IMR-90 (cell line): ENCODE data around the gene PADI1. TPM values are rescaled to one million over a fixed set of nuclear protein-coding genes. Genes with fewer than 3 reads are reported as not detected.

Experiments used
- ATAC-seq: fragments of 200-7000 bp; cut with Tn5 transposase; 2 replicates; pipeline ENCODE4 v1.9.1; 2020; ENCODE audit warnings: low read depth, mild to moderate bottlenecking, moderate library complexity
- BruUV-seq: library from RNA; stranded (reverse); fragments of 400-500 nt; replicated peaks from 2 replicates; lab custom pipeline; 2021; lab: Mats Ljungman, UMichigan
- CTCF ChIA-PET: fragments of 300-600 bp; formaldehyde crosslinking; extraction: SDS; loops from one replicate; lab custom pipeline; 2021; ENCODE audit warnings: antibody characterized with exemption; lab: Yijun Ruan, JAX
- POLR2A ChIA-PET: fragments of 300-600 bp; sonication (Branson Sonifier 250); formaldehyde crosslinking; loops from one replicate; lab custom pipeline; 2022; ENCODE audit warnings: antibody characterized with exemption; ENCODE audit not compliant: unreplicated experiment; lab: Charles Lee
- DNase-seq: peaks from one replicate; pipeline ENCODE4 v3.0.0; 2013
- H2AFZ ChIP-seq: replicated peaks from 2 replicates; pipeline ENCODE3; 2013; ENCODE audit warnings: low read length, mild to moderate bottlenecking; ENCODE audit not compliant: poor library complexity
- H2AK5ac ChIP-seq: 2 replicates; pipeline ENCODE4 v1.6.1; 2013; ENCODE audit warnings: low read depth, low read length, inconsistent platforms
- H2AK9ac ChIP-seq: replicated peaks from 2 replicates; pipeline ENCODE3; 2013; ENCODE audit warnings: mild to moderate bottlenecking, low read depth, low read length, moderate library complexity; ENCODE audit not compliant: poor library complexity
- H2BK120ac ChIP-seq: 2 replicates; pipeline ENCODE4 v1.6.1; 2013; ENCODE audit warnings: low read depth, low read length, inconsistent platforms
- H2BK15ac ChIP-seq: 3 replicates; pipeline ENCODE4 v1.6.1; 2013; ENCODE audit warnings: low read depth, low read length, inconsistent platforms
- H2BK20ac ChIP-seq: 2 replicates; pipeline ENCODE4 v1.6.1; 2013; ENCODE audit warnings: low read depth, mild to moderate bottlenecking, inconsistent platforms, low read length, moderate library complexity
- H2BK5ac ChIP-seq: 2 replicates; pipeline ENCODE4 v1.6.1; 2013; ENCODE audit warnings: mild to moderate bottlenecking, low read depth, low read length, inconsistent platforms; ENCODE audit not compliant: poor library complexity, severe bottlenecking
- H3K14ac ChIP-seq: replicated peaks from 2 replicates; pipeline ENCODE4 v1.6.1; 2013; ENCODE audit warnings: low read depth, low read length, inconsistent platforms
- H3K18ac ChIP-seq: 2 replicates; pipeline ENCODE4 v1.6.1; 2013; ENCODE audit warnings: low read depth, low read length, control low read depth
- H3K23ac ChIP-seq: 2 replicates; pipeline ENCODE4 v1.6.1; 2013; ENCODE audit warnings: low read depth, low read length, inconsistent platforms
- H3K27ac ChIP-seq: 2 replicates; pipeline ENCODE4 v1.5.1; 2013; ENCODE audit warnings: mild to moderate bottlenecking, control low read depth, low read length; ENCODE audit not compliant: insufficient read depth
- H3K27me3 ChIP-seq: 2 replicates; pipeline ENCODE4 v1.6.1; 2013; ENCODE audit warnings: low read length; ENCODE audit not compliant: control insufficient read depth, insufficient read depth
- H3K36me3 ChIP-seq: 2 replicates; pipeline ENCODE4 v1.6.1; 2013; ENCODE audit warnings: low read length, mixed read lengths; ENCODE audit not compliant: control insufficient read depth, insufficient read depth
- H3K4ac ChIP-seq: 2 replicates; pipeline ENCODE4 v1.6.1; 2013; ENCODE audit warnings: low read depth, low read length, inconsistent platforms
- H3K4me1 ChIP-seq: 2 replicates; pipeline ENCODE4 v1.6.1; 2013; ENCODE audit warnings: low read length, mixed read lengths; ENCODE audit not compliant: control insufficient read depth, insufficient read depth
- H3K4me2 ChIP-seq: 2 replicates; pipeline ENCODE4 v1.6.1; 2013; ENCODE audit warnings: low read depth, mild to moderate bottlenecking, control low read depth, low read length, moderate library complexity
- H3K4me3 ChIP-seq: 2 replicates; pipeline ENCODE4 v1.5.1; 2013; ENCODE audit warnings: low read depth, mild to moderate bottlenecking, control low read depth, low read length, moderate library complexity; ENCODE audit not compliant: insufficient read depth
- H3K56ac ChIP-seq: 2 replicates; pipeline ENCODE4 v1.6.1; 2013; ENCODE audit warnings: low read length, inconsistent platforms; ENCODE audit not compliant: insufficient read depth; ENCODE audit errors: extremely low read depth
- H3K79me1 ChIP-seq, 2 experiments: 2 replicates each; pipeline ENCODE4 v1.6.1; 2013; ENCODE audit warnings: low read length in 2 of 2, inconsistent platforms in 1 of 2, low read depth in 1 of 2
- H3K9ac ChIP-seq: 2 replicates; pipeline ENCODE4 v1.6.1; 2013; ENCODE audit warnings: low read depth, low read length, control low read depth
- H3K9me1 ChIP-seq: 2 replicates; pipeline ENCODE4 v1.6.1; 2013; ENCODE audit warnings: low read length, inconsistent platforms; ENCODE audit not compliant: insufficient read depth
- H3K9me3 ChIP-seq: 2 replicates; pipeline ENCODE4 v1.6.1; 2013; ENCODE audit warnings: low read length; ENCODE audit not compliant: control insufficient read depth, insufficient read depth
- H4K20me1 ChIP-seq: 2 replicates; pipeline ENCODE4 v1.6.1; 2013; ENCODE audit warnings: low read length, inconsistent platforms; ENCODE audit not compliant: insufficient read depth
- H4K5ac ChIP-seq: 2 replicates; pipeline ENCODE4 v1.6.1; 2013; ENCODE audit warnings: mild to moderate bottlenecking, low read depth, low read length, control low read depth
- H4K8ac ChIP-seq, 2 experiments: 2 replicates each; pipeline ENCODE4 v1.6.1; 2013; ENCODE audit warnings: low read depth in 2 of 2, low read length in 2 of 2, control low read depth in 1 of 2, inconsistent platforms in 1 of 2
- H4K91ac ChIP-seq: 2 replicates; pipeline ENCODE4 v1.6.1; 2013; ENCODE audit warnings: low read depth, low read length, inconsistent platforms; ENCODE audit not compliant: insufficient read depth
- BHLHE40 ChIP-seq: fragments of 150-350 bp; IDR thresholded peaks from 2 replicates; pipeline ENCODE4 v1.6.1; 2016; ENCODE audit warnings: mild to moderate bottlenecking, low read depth, low read length
- CHD1 ChIP-seq: IDR thresholded peaks from 2 replicates; pipeline ENCODE4 v1.6.1; 2012; ENCODE audit warnings: low read depth, low read length, improper control_type of control experiment
- CTCF ChIP-seq: conservative IDR thresholded peaks from 2 replicates; pipeline ENCODE4 v1.5.1; 2012; ENCODE audit warnings: mild to moderate bottlenecking, low read depth, low read length, improper control_type of control experiment
- FOS ChIP-seq: fragments of 150-350 bp; IDR thresholded peaks from 2 replicates; pipeline ENCODE4 v1.6.1; 2016; ENCODE audit warnings: low read depth, low read length
- MAFK ChIP-seq: IDR thresholded peaks from 2 replicates; pipeline ENCODE4 v1.6.1; 2012; ENCODE audit warnings: low read depth, low read length, improper control_type of control experiment
- MAZ ChIP-seq: IDR thresholded peaks from 2 replicates; pipeline ENCODE4 v1.6.1; 2012; ENCODE audit warnings: low read depth, mild to moderate bottlenecking, low read length, improper control_type of control experiment, moderate library complexity, borderline replicate concordance
- POLR2A ChIP-seq: IDR thresholded peaks from 2 replicates; pipeline ENCODE4 v1.6.1; 2012; ENCODE audit warnings: mild to moderate bottlenecking, low read depth, low read length
- RCOR1 ChIP-seq: IDR thresholded peaks from 2 replicates; pipeline ENCODE4 v1.6.1; 2012; ENCODE audit warnings: mild to moderate bottlenecking, low read length, improper control_type of control experiment; ENCODE audit not compliant: insufficient replicate concordance
- SMC3 ChIP-seq: fragments of 150-350 bp; IDR thresholded peaks from 2 replicates; pipeline ENCODE4 v1.6.1; 2016; ENCODE audit warnings: low read depth, mild to moderate bottlenecking, antibody characterized with exemption, low read length, moderate library complexity
- WGBS, 2 experiments: methylation state at CpG; one replicate each; pipeline versions ENCODE4 v1.1.5 to v1.1.7; 2013; ENCODE audit warnings: missing lambda C conversion rate in 2 of 2; ENCODE audit not compliant: insufficient read length in 1 of 2; ENCODE audit errors: extremely low coverage in 2 of 2; 5-methylcytosine and 5-hydroxymethylcytosine counted together
- dilution Hi-C: fragments of 300-500 bp; cut with HindIII; formaldehyde crosslinking; loops from one replicate; pipeline ENCODE4 v1.14.3; 2018; ENCODE audit warnings: low sequenced_read_pairs; ENCODE audit not compliant: unreplicated experiment
- in situ Hi-C: fragments of 300-500 bp; cut with MboI; formaldehyde crosslinking; loops from 3 replicates; pipeline ENCODE4 v1.14.3; 2019; ENCODE audit warnings: low sequenced_read_pairs, inconsistent platforms, mixed read lengths
- intact Hi-C: fragments of 100-400 bp; cut with micrococcal nuclease; formaldehyde crosslinking; loops from 2 replicates; pipeline ENCODE4 v1.10.0; 2022
- polyA plus RNA-seq, 3 experiments: library from polyadenylated mRNA; depleted of rRNA; stranded (reverse); fragments of >200 nt; gene quantifications; 2 replicates each; pipeline ENCODE4 v1.2.3, GENCODE V29; 2012; ENCODE audit warnings: low replicate concordance in 1 of 3
- total RNA-seq: library from RNA; depleted of rRNA; stranded (reverse); fragments of >200 nt; gene quantifications from 2 replicates; pipeline ENCODE4 v1.2.3, GENCODE V29; 2012

The PADI1 gene
- total and polyA plus RNA-seq, 2 of the 4 experiments (the other 2 are of a cell fraction): 0.17 TPM; not detected in 1

GRCh38 chr1:17196496-17197185 is 8.3 kb upstream of the PADI1 start:
- Histone ChIP-seq H3K9me1 (peaks cover 7% of the 10 kb centered on the region), H2BK15ac (no peak overlapping the region), H2BK120ac (no peak overlapping the region), H2AK9ac (no peak overlapping the region), H4K20me1 (no peaks in the 10 kb centered on the region), H3K23ac (no peak overlapping the region), H3K9me3 (no peaks in the 10 kb centered on the region), H2BK20ac (no peak overlapping the region; the same call in 1 of the 2 replicates), H3K14ac (no peak overlapping the region), H2AK5ac (no peak overlapping the region), H3K9ac (no peak overlapping the region), H3K36me3 (no peaks in the 10 kb centered on the region), H3K18ac (no peak overlapping the region), H3K56ac (no peak overlapping the region), H2BK5ac (no peak overlapping the region), H3K79me1 (no peaks in the 10 kb centered on the region), H4K5ac (no peak overlapping the region), H3K4ac (no peak overlapping the region), H3K4me3 (no peak overlapping the region), H3K4me2 (no peak overlapping the region), H3K4me1 (peaks cover 5% of the 10 kb centered on the region), H3K27me3 (no peaks in the 10 kb centered on the region; the same call in 1 of the 2 replicates), H4K91ac (no peak overlapping the region), H4K8ac (no peak overlapping the region), H2AFZ (no peak overlapping the region), H3K27ac (no peak overlapping the region)
- in situ Hi-C loops (no loop called here), intact Hi-C loops (no loop called here), dilution Hi-C loops (no loop called here)
- TF ChIP-seq POLR2A (no peak), SMC3 (no peak), MAZ (no peak), CTCF (no peak), MAFK (no peak), RCOR1 (no peak), FOS (no peak), BHLHE40 (no peak), CHD1 (no peak)
- 86% methylated on average over 5 of the region's 13 CpGs; no CpG with 5 or more reads in 1 of the 2 experiments for WGBS, 2 experiments
- no TSS peak for BruUV-seq
- ChIA-PET CTCF (no interaction called here), POLR2A (no interaction called here)
- ATAC-seq (no peak), DNase-seq (no peak)
